Caco-2 (cell line): ENCODE data around the gene WWC2. TPM values are rescaled to one million over a fixed set of nuclear protein-coding genes. Genes with fewer than 3 reads are reported as not detected.

Source experiments
- BruUV-seq: library from RNA; stranded (reverse); fragments of 400-500 nt; replicated peaks from 2 replicates; lab custom pipeline; 2021; lab: Mats Ljungman, UMichigan
- CTCF ChIA-PET: fragments of 300-600 bp; sonication (Branson Sonifier 250); formaldehyde crosslinking; loops from one replicate; lab custom pipeline; 2022; ENCODE audit warnings: antibody characterized with exemption; lab: Charles Lee
- POLR2A ChIA-PET: fragments of 300-600 bp; sonication (Branson Sonifier 250); formaldehyde crosslinking; loops from one replicate; lab custom pipeline; 2022; ENCODE audit warnings: antibody characterized with exemption; lab: Charles Lee
- DNase-seq, 2 experiments: peaks; one replicate each; pipeline versions ENCODE4 v3.0.0 to v3.0.0-alpha.2; 2020 to 2022
- H3K27me3 ChIP-seq: replicated peaks from 2 replicates; pipeline ENCODE4 v1.6.0; 2011; ENCODE audit warnings: low read length; ENCODE audit not compliant: control insufficient read depth, insufficient read depth
- H3K36me3 ChIP-seq: 2 replicates; pipeline ENCODE4 v1.5.1; 2011; ENCODE audit warnings: low read length; ENCODE audit not compliant: control insufficient read depth, insufficient read depth
- H3K4me1 ChIP-seq: fragments of 250-450 bp; sonication (Bioruptor Pico); 2 replicates; pipeline ENCODE4 v1.5.1; 2020; ENCODE audit warnings: mild to moderate bottlenecking
- H3K4me3 ChIP-seq: 2 replicates; pipeline ENCODE4 v1.5.1; 2011; ENCODE audit warnings: low read depth, mild to moderate bottlenecking, control low read depth, low read length
- H3K9me3 ChIP-seq: fragments of 250-450 bp; sonication (Bioruptor Pico); 2 replicates; pipeline ENCODE4 v1.5.1; 2020; ENCODE audit warnings: mild to moderate bottlenecking, moderate library complexity
- H3K27ac Mint-ChIP-seq: one replicate; pipeline ENCODE4 v1.8.0; 2022; ENCODE audit warnings: mixed read lengths; ENCODE audit not compliant: unreplicated experiment
- H3K27me3 Mint-ChIP-seq: one replicate; pipeline ENCODE4 v1.8.0; 2022; ENCODE audit warnings: mixed read lengths; ENCODE audit not compliant: insufficient read depth, unreplicated experiment
- H3K36me3 Mint-ChIP-seq: one replicate; pipeline ENCODE4 v1.8.0; 2022; ENCODE audit warnings: mild to moderate bottlenecking, mixed read lengths; ENCODE audit not compliant: insufficient read depth, unreplicated experiment
- H3K4me1 Mint-ChIP-seq: one replicate; pipeline ENCODE4 v1.8.0; 2022; ENCODE audit warnings: low read depth, mixed read lengths; ENCODE audit not compliant: unreplicated experiment
- H3K4me3 Mint-ChIP-seq: one replicate; pipeline ENCODE4 v1.8.0; 2022; ENCODE audit warnings: mild to moderate bottlenecking, moderate library complexity, mixed read lengths; ENCODE audit not compliant: unreplicated experiment
- H3K9me3 Mint-ChIP-seq: one replicate; pipeline ENCODE4 v1.8.0; 2022; ENCODE audit warnings: mixed read lengths; ENCODE audit not compliant: unreplicated experiment
- intact Hi-C: fragments of 100-400 bp; cut with micrococcal nuclease; formaldehyde crosslinking; loops from one replicate; pipeline ENCODE4 v1.10.0; 2022; ENCODE audit not compliant: unreplicated experiment
- total RNA-seq: library from RNA; stranded (reverse); gene quantifications from 2 replicates; pipeline ENCODE4 v1.2.3, GENCODE V29; 2022
- TF ChIP-seq, protein P1 (sequence below), 2 experiments: fragments of 200-600 bp in 1 of 2; IDR thresholded peaks; 1 replicate in 1 of 2; 2 replicates in 1 of 2; pipeline versions ENCODE4 v1.5.1 to v1.8.0; 2011 to 2022; ENCODE audit warnings: antibody characterized with exemption in 1 of 2, control low read depth in 1 of 2, inconsistent platforms in 1 of 2, low read depth in 1 of 2, low read length in 1 of 2, mild to moderate bottlenecking in 1 of 2, moderate library complexity in 1 of 2; ENCODE audit not compliant: insufficient read depth in 1 of 2, severe bottlenecking in 1 of 2, unreplicated experiment in 1 of 2

Gene WWC2
- total RNA-seq, 1 experiment from 2014 or later, result 126 TPM

DNA sequence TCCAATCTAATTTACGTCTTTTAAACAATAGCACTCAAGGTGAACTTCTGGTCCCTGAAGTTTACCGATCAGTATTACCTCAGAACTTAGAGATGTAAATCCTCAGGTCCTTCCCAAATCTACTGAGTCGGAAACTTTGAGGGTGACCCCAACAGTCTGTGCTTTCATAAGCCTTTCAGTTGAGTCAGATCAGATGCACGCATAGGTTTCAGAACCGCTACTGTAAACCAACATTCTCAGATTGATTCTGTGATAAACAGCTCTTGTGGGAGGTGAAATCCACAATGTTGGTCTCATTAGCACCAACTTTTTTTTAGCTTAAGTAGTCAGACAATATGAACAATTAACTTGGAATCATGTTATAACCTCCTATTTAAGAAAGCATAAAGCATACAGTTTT lies 86.0 kb downstream of the WWC2 start:
- no peaks in the 10 kb centered on the region for H3K27me3 Mint-ChIP-seq
- H3K36me3 Mint-ChIP-seq, result peaks cover 56% of the 10 kb centered on the region
- CTCF ChIA-PET, result no interaction called here
- peaks cover 18% of the 10 kb centered on the region for H3K4me1 Mint-ChIP-seq
- intact Hi-C loops, result no loop called here
- H3K27ac Mint-ChIP-seq, result no peak overlapping the region
- no peaks in the 10 kb centered on the region; the same call in 1 of the 2 replicates for H3K9me3 ChIP-seq
- H3K4me3 ChIP-seq, result no peak overlapping the region
- no peaks in the 10 kb centered on the region for H3K9me3 Mint-ChIP-seq
- no TSS peak for BruUV-seq
- H3K4me3 Mint-ChIP-seq, result no peak overlapping the region
- no peaks in the 10 kb centered on the region for H3K27me3 ChIP-seq
- no peak for DNase-seq
- H3K4me1 ChIP-seq, result peaks cover 10% of the 10 kb centered on the region; the same call in 1 of the 2 replicates
- POLR2A ChIA-PET, result no interaction called here
- no peaks in the 10 kb centered on the region for H3K36me3 ChIP-seq
- TF ChIP-seq, protein P1, sequence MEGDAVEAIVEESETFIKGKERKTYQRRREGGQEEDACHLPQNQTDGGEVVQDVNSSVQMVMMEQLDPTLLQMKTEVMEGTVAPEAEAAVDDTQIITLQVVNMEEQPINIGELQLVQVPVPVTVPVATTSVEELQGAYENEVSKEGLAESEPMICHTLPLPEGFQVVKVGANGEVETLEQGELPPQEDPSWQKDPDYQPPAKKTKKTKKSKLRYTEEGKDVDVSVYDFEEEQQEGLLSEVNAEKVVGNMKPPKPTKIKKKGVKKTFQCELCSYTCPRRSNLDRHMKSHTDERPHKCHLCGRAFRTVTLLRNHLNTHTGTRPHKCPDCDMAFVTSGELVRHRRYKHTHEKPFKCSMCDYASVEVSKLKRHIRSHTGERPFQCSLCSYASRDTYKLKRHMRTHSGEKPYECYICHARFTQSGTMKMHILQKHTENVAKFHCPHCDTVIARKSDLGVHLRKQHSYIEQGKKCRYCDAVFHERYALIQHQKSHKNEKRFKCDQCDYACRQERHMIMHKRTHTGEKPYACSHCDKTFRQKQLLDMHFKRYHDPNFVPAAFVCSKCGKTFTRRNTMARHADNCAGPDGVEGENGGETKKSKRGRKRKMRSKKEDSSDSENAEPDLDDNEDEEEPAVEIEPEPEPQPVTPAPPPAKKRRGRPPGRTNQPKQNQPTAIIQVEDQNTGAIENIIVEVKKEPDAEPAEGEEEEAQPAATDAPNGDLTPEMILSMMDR (IDR thresholded peaks at IDR 0.05; ENCODE audit: insufficient read depth in 1 of 2, low read depth in 1 of 2, low read length in 1 of 2, severe bottlenecking in 1 of 2, unreplicated experiment in 1 of 2), result no peak

DNA sequence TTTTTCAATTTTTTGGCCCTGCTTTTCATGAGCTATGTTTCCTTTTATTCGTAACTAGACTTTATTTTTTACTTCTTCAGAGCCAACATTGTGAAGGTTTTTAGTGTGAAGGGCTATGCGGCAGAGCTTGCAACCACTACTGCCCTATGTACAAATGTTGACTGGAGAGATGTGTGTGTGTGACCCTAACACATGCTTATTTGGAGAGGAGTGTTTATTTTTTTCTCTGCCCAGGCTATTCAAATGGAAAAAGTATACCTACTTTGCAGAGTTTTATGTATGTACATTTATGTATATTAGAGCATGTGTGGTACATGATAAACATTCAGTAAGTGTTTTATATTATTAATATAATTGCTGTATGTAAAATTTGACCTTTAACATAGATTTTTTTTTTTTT lies 86.5 kb downstream of the WWC2 start:
- ChIA-PET POLR2A (no interaction called here), CTCF (interaction anchor here (0.7 kb wide), 1 partner anchor 77 kb away, joined by 7 read pairs; no protein-coding TSS in a partner anchor)
- no peaks in the 10 kb centered on the region for H3K9me3 Mint-ChIP-seq
- Histone ChIP-seq H3K27me3 (no peaks in the 10 kb centered on the region), H3K4me1 (peaks cover 10% of the 10 kb centered on the region; the same call in 1 of the 2 replicates), H3K36me3 (no peaks in the 10 kb centered on the region), H3K4me3 (no peak overlapping the region), H3K9me3 (no peaks in the 10 kb centered on the region; the same call in 1 of the 2 replicates)
- peaks cover 56% of the 10 kb centered on the region for H3K36me3 Mint-ChIP-seq
- peaks cover 16% of the 10 kb centered on the region for H3K4me1 Mint-ChIP-seq
- no peak for DNase-seq
- H3K27ac Mint-ChIP-seq, result no peak overlapping the region
- TF ChIP-seq, protein P1 (IDR thresholded peaks at IDR 0.05; ENCODE audit: insufficient read depth in 1 of 2, low read depth in 1 of 2, low read length in 1 of 2, severe bottlenecking in 1 of 2, unreplicated experiment in 1 of 2), result no peak
- H3K4me3 Mint-ChIP-seq, result no peak overlapping the region
- no TSS peak for BruUV-seq
- no peaks in the 10 kb centered on the region for H3K27me3 Mint-ChIP-seq
- intact Hi-C loops, result no loop called here

DNA sequence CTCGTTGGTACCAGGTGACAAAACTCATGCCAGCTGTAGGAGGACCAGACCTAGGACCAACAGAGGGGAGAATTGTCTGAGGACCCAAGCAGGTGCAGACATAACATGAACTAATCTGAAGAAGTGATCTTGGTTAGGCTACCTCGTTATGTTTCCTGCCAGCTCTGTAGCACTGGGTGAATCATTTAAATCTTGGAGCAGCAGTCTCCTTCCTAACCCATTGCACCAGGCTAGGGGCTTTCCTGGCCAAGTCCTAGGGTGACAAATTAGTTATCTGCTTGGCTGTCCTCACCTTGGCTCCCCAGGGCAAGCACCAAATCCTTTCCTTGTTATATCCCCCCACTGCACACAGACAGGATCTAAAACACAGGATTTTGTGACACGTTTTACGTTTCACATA lies 87.8 kb downstream of the WWC2 start:
- peaks cover 21% of the 10 kb centered on the region for H3K4me1 Mint-ChIP-seq
- no peaks in the 10 kb centered on the region; the same call in 1 of the 2 replicates for H3K9me3 ChIP-seq
- peak overlapping the region; percentile 8 for H3K27ac Mint-ChIP-seq
- H3K9me3 Mint-ChIP-seq, result no peaks in the 10 kb centered on the region
- no TSS peak for BruUV-seq
- intact Hi-C loops, result no loop called here
- peaks cover 14% of the 10 kb centered on the region; the same call in 1 of the 2 replicates for H3K4me1 ChIP-seq
- DNase-seq, result no peak
- H3K4me3 Mint-ChIP-seq, result no peak overlapping the region
- peaks cover 63% of the 10 kb centered on the region for H3K36me3 Mint-ChIP-seq
- CTCF ChIA-PET, result no interaction called here
- no peaks in the 10 kb centered on the region for H3K36me3 ChIP-seq
- no peaks in the 10 kb centered on the region for H3K27me3 Mint-ChIP-seq
- POLR2A ChIA-PET, result no interaction called here
- no peak overlapping the region for H3K4me3 ChIP-seq
- H3K27me3 ChIP-seq, result no peaks in the 10 kb centered on the region
- TF ChIP-seq, protein P1 (IDR thresholded peaks at IDR 0.05; ENCODE audit: insufficient read depth in 1 of 2, low read depth in 1 of 2, low read length in 1 of 2, severe bottlenecking in 1 of 2, unreplicated experiment in 1 of 2), result no peak
